DOHH2 (cell line): ENCODE measurements around the gene RAET1G.

ENCODE experiments used
- CTCF ChIP-seq: fragments of 200-600 bp; sonication (generic); IDR thresholded peaks from one replicate; pipeline ENCODE4 v1.5.1; 2014; ENCODE audit warnings: antibody characterized with exemption, mild to moderate bottlenecking, low read depth, low read length; ENCODE audit not compliant: poor library complexity, severe bottlenecking
- EZH2phosphoT487 ChIP-seq: fragments of 200-600 bp; sonication (generic); IDR thresholded peaks from 2 replicates; pipeline ENCODE4 v1.6.1; 2017; ENCODE audit warnings: borderline replicate concordance, mild to moderate bottlenecking, antibody characterized with exemption, low read length, moderate library complexity, mixed read lengths

DNA sequence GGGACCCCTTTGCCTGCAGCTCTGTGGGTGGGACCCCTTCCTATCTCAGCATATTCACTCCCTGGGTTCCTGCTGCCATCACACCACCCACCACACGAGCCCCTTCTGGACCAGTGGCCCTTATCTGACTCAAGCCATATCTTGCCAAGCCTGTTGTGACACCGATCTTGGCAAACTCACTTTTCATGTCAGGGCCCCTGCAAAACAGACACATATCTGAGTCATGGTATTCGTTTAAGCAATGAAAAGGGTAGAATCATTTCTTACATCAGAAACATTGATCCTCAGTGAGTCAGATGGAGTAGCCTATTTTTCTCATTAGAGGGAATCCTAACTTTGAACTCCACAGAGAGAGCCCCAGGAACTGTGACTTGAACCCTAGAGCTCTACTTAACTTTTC is 35.6 kb downstream of the RAET1G start:
- TF ChIP-seq CTCF (no peak), EZH2phosphoT487 (no peak)
